Stimulated activated CD8-positive, alpha-beta memory T cell treated with anti-CD3 and anti-CD28 coated beads, Interleukin-7, amount 100 ng/mL, for 4 hours (primary cell): ENCODE data around the gene MYO3B.

Source experiments
- DNase-seq, 2 donors: peaks; one replicate each; pipeline ENCODE4 v3.0.0-alpha.2; 2020; ENCODE audit warnings: low read depth in 2 of 2

Gene MYO3B

GRCh38 chr2:170300993-170301392, 123.0 kb downstream of the MYO3B start:
- DNase-seq = no peak

GRCh38 chr2:170301626-170302025, 123.7 kb downstream of the MYO3B start:
- DNase-seq = no peak

- DNase-seq = no peak
Measured at GRCh38 chr2:170305711-170306110, 127.8 kb downstream of the MYO3B start.

GRCh38 chr2:170306293-170306873, 128.4 kb downstream of the MYO3B start:
- DNase-seq = no peak

GRCh38 chr2:170307052-170307451, 129.1 kb downstream of the MYO3B start:
- DNase-seq = no peak

GRCh38 chr2:170307555-170308351, 129.8 kb downstream of the MYO3B start:
- no peak for DNase-seq

GRCh38 chr2:170310876-170311502, 133.0 kb downstream of the MYO3B start:
- DNase-seq = no peak

GRCh38 chr2:170313347-170313991, 135.5 kb downstream of the MYO3B start:
- no peak for DNase-seq

- no peak for DNase-seq
Measured at GRCh38 chr2:170313992-170314348, 136.0 kb downstream of the MYO3B start.

- DNase-seq = no peak
Measured at GRCh38 chr2:170314744-170315447, 136.9 kb downstream of the MYO3B start.

GRCh38 chr2:170320948-170321347, 143.0 kb downstream of the MYO3B start:
- DNase-seq = no peak

- no peak for DNase-seq
Measured at GRCh38 chr2:170321526-170321925, 143.6 kb downstream of the MYO3B start.

GRCh38 chr2:170322140-170322766, 144.3 kb downstream of the MYO3B start:
- no peak for DNase-seq

GRCh38 chr2:170323743-170324142, 145.8 kb downstream of the MYO3B start:
- no peak for DNase-seq

- DNase-seq = peak in 1 of 2 donors; percentile 0
Measured at GRCh38 chr2:170324640-170325046, 146.7 kb downstream of the MYO3B start.

- DNase-seq = no peak
Measured at GRCh38 chr2:170330881-170331280, 152.9 kb downstream of the MYO3B start.

GRCh38 chr2:170332676-170333402, 154.9 kb downstream of the MYO3B start:
- no peak for DNase-seq

- no peak for DNase-seq
Measured at GRCh38 chr2:170335351-170335750, 157.4 kb downstream of the MYO3B start.

GRCh38 chr2:170336408-170336807, 158.5 kb downstream of the MYO3B start:
- no peak for DNase-seq

- DNase-seq = no peak
Measured at GRCh38 chr2:170336916-170337315, 159.0 kb downstream of the MYO3B start.

GRCh38 chr2:170339322-170339721, 161.4 kb downstream of the MYO3B start:
- DNase-seq = no peak
